SKM-1 (cell line): ENCODE results near the gene GBX1.
A peak's percentile ranks its signal among the peaks of the same experiment; 100 is the strongest.

ENCODE experiments used
- DNase-seq: peaks from one replicate; lab custom pipeline; 2025; ENCODE audit not compliant: unreplicated experiment; lab: John Stamatoyannopoulos, UW

The GBX1 gene

DNA sequence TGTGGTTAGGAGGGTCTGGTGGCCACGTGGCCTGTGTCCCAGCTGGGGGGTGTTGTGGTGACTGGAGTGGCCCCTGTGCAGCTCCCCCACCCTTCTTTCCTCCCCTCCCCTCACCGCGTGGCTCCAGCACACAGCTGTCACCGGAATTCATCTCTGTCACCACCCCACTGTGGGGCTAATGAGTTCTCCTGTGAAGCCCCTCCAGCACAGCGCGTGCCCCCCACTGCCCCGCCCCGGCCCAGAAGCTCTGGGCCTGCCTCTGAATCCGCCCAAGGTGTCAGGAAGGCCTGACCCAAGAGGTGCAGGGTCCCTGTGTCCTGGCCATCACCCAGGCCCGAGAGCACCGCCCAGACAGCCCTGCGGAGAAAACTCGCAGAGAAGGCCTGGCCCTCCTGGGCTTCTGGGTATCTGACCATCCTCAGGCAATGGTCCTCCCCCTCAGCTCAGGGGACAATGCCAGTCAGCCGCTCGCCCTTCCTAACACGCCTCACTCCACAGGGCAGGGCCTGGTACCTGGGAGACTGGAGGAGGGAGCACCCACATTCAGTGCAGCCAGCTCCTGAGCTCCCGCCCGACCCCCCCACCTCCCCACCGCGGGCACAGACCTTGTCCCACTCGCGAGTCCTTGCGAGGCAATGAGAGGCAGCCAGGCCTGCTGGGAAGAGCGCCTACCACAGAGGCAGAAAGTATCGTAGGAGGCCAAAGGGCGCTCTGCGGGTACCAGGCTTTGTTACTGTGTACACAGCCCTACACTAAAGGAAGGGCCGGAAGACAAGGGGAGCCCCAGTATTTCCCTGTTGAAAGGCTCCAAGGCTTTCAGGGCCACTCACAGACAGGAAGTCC, 38.2 kb downstream of the GBX1 start:
- no peak for DNase-seq

DNA sequence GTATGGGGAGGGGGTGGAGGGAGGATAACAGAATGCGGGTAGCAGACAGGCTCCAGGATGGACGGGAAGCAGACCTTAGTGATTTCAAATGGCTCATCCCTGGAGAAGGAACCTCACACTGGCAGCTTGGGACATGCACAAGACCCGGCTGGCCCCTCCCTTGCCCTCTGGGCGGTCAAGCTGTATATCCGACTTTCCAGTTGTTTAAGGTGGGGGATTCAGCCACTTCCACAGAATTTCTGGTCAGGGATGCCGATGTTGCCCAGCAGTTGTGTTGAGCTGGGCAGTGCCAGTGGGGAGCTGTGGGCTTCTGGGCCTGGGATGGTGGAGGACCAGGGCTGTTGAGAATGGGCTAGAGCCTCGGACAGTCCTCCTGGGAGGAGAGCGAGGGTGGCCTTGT, 38.8 kb downstream of the GBX1 start:
- no peak for DNase-seq

DNA sequence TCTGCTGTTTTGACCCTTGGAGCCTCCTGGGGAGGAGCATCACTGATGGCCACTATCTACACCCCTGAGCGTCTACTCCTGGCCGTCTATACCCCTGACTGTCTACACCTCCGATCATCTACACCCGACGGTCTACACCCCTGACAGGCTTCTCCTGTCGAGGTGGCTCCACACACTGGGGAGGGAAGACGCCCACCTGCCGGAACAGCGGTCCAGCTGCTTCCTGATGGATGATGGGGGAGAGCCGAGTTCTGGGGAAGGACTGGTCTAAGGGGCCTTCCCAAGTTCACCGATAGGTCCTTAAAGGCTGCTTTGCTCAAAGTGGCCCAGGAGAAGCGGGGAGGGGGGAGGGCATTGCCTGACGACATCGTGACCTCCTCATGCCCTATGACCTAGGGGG, 39.4 kb downstream of the GBX1 start:
- no peak for DNase-seq

DNA sequence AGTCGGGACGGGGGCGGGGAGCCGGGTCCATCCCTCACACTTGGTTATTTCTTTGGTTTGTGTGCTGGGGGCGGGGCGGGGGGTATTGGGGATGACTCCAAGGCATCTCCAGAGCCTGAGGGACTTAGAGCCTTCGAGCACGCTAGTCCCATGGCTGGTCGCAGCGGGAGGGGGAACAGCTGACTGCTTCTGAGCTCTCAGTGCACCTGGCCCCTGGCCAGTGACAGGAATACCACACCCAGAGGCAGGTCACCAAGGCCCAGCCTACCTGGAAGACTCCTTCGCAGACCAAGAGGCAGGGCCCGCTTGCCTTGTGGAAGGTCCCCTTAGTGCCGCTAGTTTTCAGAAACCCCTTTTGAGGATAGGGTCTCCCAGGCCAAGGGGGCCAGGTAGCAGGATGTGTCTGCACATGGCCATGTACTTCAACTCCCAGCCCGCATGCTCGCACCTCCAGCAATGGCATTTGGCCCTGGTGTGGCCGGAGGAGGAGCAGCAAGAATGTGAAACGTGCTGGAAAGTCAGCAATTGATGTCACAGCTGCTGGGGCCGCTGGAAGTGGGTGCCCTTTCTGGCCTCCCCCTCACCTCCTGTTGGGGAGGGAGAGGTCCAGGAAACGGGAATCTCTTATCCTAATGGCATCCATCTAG, 40.9 kb downstream of the GBX1 start:
- no peak for DNase-seq

- no peak for DNase-seq
Observed at GRCh38 chr7:151125846-151126481, 41.5 kb downstream of the GBX1 start.

- DNase-seq = no peak
Observed at GRCh38 chr7:151125470-151125845, 42.0 kb downstream of the GBX1 start.

- DNase-seq = no peak
Observed at GRCh38 chr7:151124899-151125399, 42.5 kb downstream of the GBX1 start.

GRCh38 chr7:151124481-151124880, 43.0 kb downstream of the GBX1 start:
- no peak for DNase-seq

DNA sequence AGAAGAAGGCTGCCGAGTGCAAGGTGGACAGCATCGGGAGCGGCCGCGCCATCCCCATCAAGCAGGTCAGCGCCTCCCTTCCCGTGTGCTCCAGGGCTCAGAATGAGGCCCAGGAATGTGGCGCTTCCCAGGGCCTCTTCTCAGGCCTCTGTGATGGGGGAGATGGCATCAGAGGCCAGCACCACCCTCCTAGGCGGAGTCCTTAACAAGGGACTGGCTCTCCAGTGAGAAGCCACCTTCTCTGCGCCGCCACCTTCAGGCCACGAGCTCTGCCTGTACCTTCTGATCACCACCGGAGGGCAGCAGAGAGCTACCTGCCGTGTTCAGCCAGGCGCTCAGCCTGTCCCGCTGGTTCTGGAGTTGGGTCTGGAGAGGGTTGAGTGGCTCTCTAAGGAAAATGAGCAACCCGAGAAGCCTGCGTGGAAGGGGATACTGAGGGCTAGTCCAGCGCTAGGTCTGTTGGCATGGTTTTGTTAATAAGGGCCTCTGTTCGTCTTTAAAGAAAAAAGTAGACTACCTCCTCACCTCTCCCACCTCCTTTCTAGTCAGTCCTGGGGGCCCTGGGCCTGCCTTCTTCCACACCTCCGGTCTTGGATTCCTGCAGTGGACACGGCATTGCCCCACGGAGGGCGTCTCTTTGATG, 43.6 kb downstream of the GBX1 start:
- peak; percentile 5 for DNase-seq

DNA sequence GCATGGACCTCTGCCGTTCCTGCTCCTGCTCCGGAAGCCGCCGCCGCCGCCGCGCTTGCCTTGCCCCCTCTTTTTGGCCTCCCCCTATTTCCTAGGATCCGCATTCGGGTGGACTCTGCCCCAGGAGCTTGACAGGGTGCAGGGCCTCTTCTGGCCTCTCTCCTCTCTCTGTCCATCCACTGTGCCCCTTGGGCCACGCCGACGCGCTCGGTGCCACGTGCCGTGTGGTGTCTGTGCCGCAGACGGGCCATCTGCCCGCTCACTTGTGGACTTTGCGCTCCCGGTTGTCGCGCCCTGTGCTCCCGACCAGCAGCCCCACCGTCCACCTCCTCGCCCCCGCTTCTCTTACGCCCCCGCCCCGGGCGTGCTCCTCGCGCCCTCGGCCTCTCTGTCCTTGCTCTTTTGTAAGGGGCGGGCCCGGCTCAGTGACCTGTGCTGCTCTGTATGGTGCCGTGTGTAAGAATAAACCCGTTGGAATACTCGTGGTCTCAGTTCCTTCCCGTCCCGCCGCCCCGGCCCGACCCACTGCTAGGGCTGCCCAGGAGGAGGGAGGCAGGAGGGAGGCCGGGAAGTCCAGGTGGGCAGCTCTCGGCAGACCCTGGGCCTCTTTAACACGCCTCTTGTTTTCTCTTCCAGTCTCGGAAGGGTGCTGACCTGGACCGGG, 44.2 kb downstream of the GBX1 start:
- no peak for DNase-seq

DNA sequence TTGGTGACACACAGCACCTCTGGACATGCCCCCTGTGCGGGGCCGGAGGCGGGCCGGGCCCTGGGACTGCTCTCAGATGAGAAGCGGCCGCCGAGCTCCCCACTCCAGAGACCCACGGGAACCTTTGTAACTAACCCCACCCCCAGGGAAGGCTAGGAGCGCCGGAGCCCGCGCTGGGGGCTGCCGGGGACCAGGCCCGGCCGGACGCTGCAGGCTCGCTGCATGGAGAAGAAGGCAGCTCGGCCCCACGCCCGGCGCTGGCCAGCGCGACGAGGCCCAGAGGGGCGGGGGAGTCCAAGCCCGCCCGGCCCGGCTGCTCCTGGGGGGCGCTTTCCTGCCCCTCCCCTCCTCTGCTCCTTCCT, 44.7 kb downstream of the GBX1 start:
- DNase-seq = no peak

- DNase-seq = no peak
Observed at GRCh38 chr7:151122276-151122675, 45.2 kb downstream of the GBX1 start.

- DNase-seq = no peak
Observed at GRCh38 chr7:151121380-151122170, 45.9 kb downstream of the GBX1 start.

DNA sequence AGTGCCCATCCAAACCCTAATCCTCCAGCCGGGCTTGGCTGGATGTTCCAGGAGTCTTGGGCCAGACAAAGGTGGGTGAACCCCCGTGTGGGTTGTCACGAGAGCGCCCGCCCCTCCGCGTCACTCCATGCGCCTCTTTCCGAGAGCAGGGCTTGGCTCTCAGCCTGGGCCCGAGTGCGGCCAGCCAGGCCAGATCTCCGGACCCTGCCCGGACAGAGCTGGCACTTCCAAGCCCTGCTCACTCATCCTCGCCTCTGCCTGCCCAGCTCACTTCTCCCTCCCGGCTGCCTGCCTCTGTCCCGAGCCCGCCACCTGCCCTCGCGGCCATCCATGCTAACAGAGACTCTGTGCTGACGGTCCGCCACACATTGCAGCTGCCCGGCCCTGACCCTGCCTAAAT, 46.6 kb downstream of the GBX1 start:
- DNase-seq = no peak

DNA sequence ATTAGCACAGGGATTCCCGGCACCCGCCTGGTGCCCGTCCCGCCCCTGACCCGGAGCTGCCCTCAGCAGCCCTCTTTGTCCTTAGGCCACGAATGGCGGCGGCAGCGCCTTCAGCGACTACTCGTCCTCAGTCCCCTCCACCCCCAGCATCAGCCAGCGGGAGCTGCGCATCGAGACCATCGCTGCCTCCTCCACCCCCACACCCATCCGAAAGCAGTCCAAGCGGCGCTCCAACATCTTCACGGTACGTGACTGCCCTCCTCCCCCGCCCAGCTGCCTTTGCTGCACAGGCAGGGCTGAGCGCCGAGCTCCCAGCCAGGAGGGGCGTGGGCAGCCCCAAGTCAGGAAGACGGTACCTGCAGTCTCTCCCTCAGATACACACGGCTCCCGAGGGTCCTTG, 47.6 kb downstream of the GBX1 start:
- no peak for DNase-seq

- no peak for DNase-seq
Observed at GRCh38 chr7:151119055-151119415, 48.5 kb downstream of the GBX1 start.

- no peak for DNase-seq
Observed at GRCh38 chr7:151118108-151119054, 49.1 kb downstream of the GBX1 start.

DNA sequence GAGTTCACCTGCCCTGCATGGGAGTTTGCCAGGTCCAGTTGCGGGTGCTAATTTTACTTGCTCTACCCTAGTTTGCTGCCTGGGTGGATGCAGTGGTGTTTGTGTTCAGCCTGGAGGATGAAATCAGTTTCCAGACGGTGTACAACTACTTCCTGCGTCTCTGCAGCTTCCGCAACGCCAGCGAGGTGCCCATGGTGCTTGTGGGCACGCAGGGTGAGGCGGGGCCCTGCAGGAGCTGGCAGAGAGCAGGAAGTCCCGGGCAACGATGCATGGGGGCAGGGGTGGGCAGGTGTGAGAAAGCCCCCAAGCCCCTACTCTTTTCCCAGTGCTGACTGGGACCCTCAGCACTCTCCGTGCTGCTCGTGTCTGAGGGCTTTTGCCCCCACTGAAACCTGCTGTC, 49.9 kb downstream of the GBX1 start:
- DNase-seq = no peak
